DND-41 (cell line): Measurements from ENCODE around the gene DCAKD.

Source experiments
- ATAC-seq: fragments of 200-7000 bp; cut with Tn5 transposase; 3 replicates; pipeline ENCODE4 v1.9.1; 2021; ENCODE audit warnings: low read depth; ENCODE audit not compliant: insufficient read depth
- DNase-seq: peaks from one replicate; pipeline ENCODE4 v3.0.0-alpha.2; 2020
- H2AFZ ChIP-seq: 2 replicates; pipeline ENCODE4 v1.6.0; 2012; ENCODE audit warnings: low read depth, low read length
- H3K27ac ChIP-seq: 2 replicates; pipeline ENCODE4 v1.5.1; 2012; ENCODE audit warnings: low read length, inconsistent platforms
- H3K27me3 ChIP-seq: fragments of 200-600 bp; sonication (generic); 2 replicates; pipeline ENCODE4 v1.6.0; 2012; ENCODE audit warnings: low read length, mild to moderate bottlenecking, inconsistent platforms; ENCODE audit not compliant: insufficient read depth, poor library complexity
- H3K36me3 ChIP-seq: 2 replicates; pipeline ENCODE4 v1.5.1; 2012; ENCODE audit warnings: low read length, inconsistent platforms; ENCODE audit not compliant: insufficient read depth
- H3K4me1 ChIP-seq: 2 replicates; pipeline ENCODE4 v1.5.1; 2012; ENCODE audit warnings: mild to moderate bottlenecking, low read length; ENCODE audit not compliant: insufficient read depth
- H3K4me2 ChIP-seq: 2 replicates; pipeline ENCODE4 v1.6.0; 2012; ENCODE audit warnings: mild to moderate bottlenecking, moderate library complexity, low read length, inconsistent platforms; ENCODE audit not compliant: insufficient read depth
- H3K4me3 ChIP-seq, 2 experiments: fragments of 200-600 bp in 1 of 2; shearing (Covaris generic) in 1 of 2; 2 replicates each; pipeline ENCODE4 v1.5.1; 2012 to 2016; ENCODE audit warnings: inconsistent platforms in 2 of 2, low read length in 2 of 2, mild to moderate bottlenecking in 2 of 2, low read depth in 1 of 2, moderate library complexity in 1 of 2
- H3K79me2 ChIP-seq: 2 replicates; pipeline ENCODE4 v1.6.0; 2012; ENCODE audit warnings: low read length, inconsistent platforms; ENCODE audit not compliant: insufficient read depth
- H3K9ac ChIP-seq: 2 replicates; pipeline ENCODE4 v1.6.0; 2012; ENCODE audit warnings: low read depth, mild to moderate bottlenecking, inconsistent platforms, low read length, moderate library complexity
- H3K9me3 ChIP-seq: 2 replicates; pipeline ENCODE4 v1.5.1; 2012; ENCODE audit warnings: low read length, moderate library complexity, mild to moderate bottlenecking, inconsistent platforms; ENCODE audit not compliant: insufficient read depth, severe bottlenecking
- H4K20me1 ChIP-seq: 2 replicates; pipeline ENCODE4 v1.6.0; 2012; ENCODE audit warnings: low read length; ENCODE audit not compliant: insufficient read depth
- EZH2 ChIP-seq: IDR thresholded peaks from 3 replicates; pipeline ENCODE4 v1.6.1; 2012; ENCODE audit warnings: borderline replicate concordance, low read depth, mild to moderate bottlenecking, moderate library complexity, low read length, inconsistent platforms; ENCODE audit not compliant: severe bottlenecking
- TF ChIP-seq, protein P1 (sequence below): IDR thresholded peaks from 2 replicates; pipeline ENCODE4 v1.5.1; 2012; ENCODE audit warnings: borderline replicate concordance, low read length, moderate library complexity, mild to moderate bottlenecking; ENCODE audit not compliant: poor library complexity, severe bottlenecking; ENCODE audit errors: extremely low read depth

The DCAKD gene

DNA sequence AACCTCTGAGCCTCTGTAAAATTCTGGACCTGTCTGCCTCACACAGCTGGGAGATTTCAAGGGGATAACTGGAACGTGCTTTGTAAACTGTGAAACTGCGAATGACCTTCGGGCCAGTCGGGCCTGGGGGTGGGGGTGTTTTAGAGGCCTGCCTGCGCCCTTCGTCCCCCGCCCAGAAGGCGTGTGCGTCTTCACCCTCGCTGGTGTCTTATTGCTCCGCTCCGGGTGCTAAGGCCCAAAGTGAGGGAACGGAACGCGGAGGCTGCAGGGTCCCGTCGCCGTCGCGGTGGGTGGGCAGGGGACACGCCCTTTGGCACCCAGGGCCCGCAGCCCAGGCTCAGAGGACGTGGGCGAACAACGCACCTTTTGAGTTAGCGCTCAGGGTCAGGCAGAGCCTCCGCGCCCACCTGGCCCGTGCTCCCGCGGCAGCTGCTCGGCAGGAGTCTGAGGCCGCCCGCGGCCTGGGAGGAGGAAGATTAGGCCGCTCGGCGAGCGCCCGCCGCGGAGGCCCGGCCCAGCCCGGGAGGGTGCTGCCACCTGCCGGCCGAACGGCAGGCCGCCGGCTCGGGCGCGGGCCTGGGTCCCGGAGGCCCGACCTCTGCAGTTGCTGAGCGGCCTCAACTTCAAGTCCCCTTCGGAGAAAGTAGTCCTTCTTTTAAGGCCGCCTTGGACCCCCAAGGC, 29.7 kb downstream of the DCAKD start:
- 0 out of 2 replicates have a peak overlapping the region, but pooled peaks have one; percentile 15 for H2AFZ ChIP-seq
- TF ChIP-seq EZH2, result no peak
- TF ChIP-seq, protein P1, sequence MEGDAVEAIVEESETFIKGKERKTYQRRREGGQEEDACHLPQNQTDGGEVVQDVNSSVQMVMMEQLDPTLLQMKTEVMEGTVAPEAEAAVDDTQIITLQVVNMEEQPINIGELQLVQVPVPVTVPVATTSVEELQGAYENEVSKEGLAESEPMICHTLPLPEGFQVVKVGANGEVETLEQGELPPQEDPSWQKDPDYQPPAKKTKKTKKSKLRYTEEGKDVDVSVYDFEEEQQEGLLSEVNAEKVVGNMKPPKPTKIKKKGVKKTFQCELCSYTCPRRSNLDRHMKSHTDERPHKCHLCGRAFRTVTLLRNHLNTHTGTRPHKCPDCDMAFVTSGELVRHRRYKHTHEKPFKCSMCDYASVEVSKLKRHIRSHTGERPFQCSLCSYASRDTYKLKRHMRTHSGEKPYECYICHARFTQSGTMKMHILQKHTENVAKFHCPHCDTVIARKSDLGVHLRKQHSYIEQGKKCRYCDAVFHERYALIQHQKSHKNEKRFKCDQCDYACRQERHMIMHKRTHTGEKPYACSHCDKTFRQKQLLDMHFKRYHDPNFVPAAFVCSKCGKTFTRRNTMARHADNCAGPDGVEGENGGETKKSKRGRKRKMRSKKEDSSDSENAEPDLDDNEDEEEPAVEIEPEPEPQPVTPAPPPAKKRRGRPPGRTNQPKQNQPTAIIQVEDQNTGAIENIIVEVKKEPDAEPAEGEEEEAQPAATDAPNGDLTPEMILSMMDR, result peak; percentile 81
- H3K9ac ChIP-seq, result peak overlapping the region; percentile 25; the same call in 1 of the 2 replicates
- no peak overlapping the region; a peak in 1 of 4 replicates for H3K4me3 ChIP-seq
- DNase-seq, result peak; percentile 53
- peaks cover 30% of the 10 kb centered on the region for H3K36me3 ChIP-seq
- peak; percentile 65 for ATAC-seq
- 0 out of 2 replicates have a peak, but pooled peaks cover 6% of the 10 kb centered on the region for H4K20me1 ChIP-seq
- peaks cover 5% of the 10 kb centered on the region for H3K27me3 ChIP-seq
- H3K9me3 ChIP-seq, result no peaks in the 10 kb centered on the region
- H3K4me2 ChIP-seq, result peak overlapping the region; percentile 52
- H3K4me1 ChIP-seq, result peaks cover 29% of the 10 kb centered on the region
- H3K27ac ChIP-seq, result no peak overlapping the region
- no peaks in the 10 kb centered on the region for H3K79me2 ChIP-seq

DNA sequence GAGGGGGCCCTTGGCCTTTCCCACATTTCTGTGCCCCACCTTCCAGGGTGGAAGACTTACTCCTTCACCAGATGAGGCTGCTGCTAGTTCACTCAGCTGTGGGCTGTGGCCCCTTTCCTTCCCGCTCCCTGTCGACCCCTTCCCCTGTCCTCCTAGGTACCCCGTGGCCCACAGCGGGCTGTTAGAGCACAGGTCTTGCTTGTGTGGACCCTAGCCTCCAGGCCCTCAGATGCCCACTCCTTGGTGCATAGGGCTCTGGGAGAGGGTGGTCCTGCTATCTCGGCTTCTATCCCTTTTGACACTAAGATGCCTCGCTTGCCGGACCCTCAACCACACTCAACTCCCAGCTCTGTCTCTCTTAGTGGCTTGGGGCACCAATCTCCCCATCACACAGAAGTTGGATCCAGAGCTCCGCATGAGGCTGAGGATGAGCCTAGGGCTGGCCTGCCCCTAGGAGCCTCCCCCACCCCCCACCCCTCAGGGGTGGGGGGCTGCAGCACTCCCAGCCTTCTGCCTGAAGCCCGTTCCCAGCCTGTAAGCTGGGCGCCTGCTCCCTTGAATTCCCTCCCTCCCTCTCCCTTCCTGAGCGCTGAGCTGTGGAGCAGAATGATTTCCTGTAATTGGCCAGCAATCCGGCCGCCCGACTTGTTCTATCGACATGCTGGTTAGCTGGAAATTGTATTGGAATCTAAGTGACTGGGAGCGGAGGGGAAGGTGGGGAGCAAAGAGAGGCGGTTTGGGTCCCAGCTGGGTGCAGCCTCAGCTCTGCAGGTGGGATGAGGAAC, 30.9 kb downstream of the DCAKD start:
- no peak overlapping the region for H2AFZ ChIP-seq
- no peak overlapping the region for H3K27ac ChIP-seq
- no peak overlapping the region for H3K9ac ChIP-seq
- peaks cover 5% of the 10 kb centered on the region for H3K27me3 ChIP-seq
- H3K4me2 ChIP-seq, result 0 out of 2 replicates have a peak overlapping the region, but pooled peaks have one; percentile 92
- H4K20me1 ChIP-seq, result 0 out of 2 replicates have a peak, but pooled peaks cover 6% of the 10 kb centered on the region
- peaks cover 29% of the 10 kb centered on the region for H3K4me1 ChIP-seq
- ATAC-seq (no peak), DNase-seq (no peak)
- TF ChIP-seq EZH2, result no peak
- TF ChIP-seq, protein P1, result no peak
- H3K9me3 ChIP-seq, result no peaks in the 10 kb centered on the region
- H3K79me2 ChIP-seq, result no peaks in the 10 kb centered on the region
- peaks cover 26% of the 10 kb centered on the region for H3K36me3 ChIP-seq
- no peak overlapping the region for H3K4me3 ChIP-seq

DNA sequence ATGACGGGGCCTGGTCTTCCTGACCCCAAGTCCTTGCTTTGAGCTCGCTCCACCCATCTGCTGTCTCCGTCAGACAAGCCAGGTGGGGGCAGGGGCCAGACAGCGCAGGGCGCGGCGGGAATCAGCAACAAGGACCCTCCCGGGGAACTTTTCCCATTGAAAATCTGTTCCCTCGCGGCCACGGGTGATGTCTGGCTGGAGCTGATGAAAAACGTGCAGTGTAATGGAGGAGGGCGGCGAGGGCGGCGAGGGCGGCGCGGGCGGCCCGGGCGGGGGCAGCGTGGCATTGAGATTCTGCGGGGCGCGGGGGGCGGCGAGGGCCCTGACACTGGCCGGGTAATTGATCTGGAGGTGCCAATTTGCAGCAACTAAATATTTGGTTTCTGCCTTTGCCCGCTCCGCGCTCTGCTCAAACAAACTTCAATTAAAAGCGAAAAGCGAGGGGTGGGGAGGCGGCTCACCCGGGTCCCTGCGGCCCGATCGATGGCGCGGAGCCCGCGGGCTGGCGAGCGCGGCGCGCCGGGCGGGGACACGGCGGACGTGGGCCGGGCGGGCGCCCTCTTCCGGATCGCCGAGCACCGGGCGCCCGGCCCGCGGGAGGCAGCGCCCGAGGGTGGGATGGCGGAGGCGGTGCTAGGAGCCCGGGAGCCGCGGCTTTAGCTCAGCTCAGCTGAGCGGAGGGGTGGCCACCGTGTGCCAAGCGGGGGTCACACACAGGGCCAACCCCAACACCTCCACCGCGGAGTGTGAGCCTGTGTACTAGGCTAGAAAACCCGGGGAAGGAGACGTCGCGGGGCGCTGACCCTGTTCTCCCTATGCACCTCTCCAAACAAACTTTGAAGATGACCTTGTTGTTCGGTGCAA, 32.4 kb downstream of the DCAKD start:
- Histone ChIP-seq H2AFZ (peak overlapping the region; percentile 90), H3K4me3 (peak overlapping the region; percentile 21 to 57; a peak in 3 of 4 replicates), H3K9ac (peak overlapping the region; percentile 64), H3K4me2 (peak overlapping the region; percentile 92), H3K9me3 (no peaks in the 10 kb centered on the region), H3K27ac (peak overlapping the region; percentile 42; the same call in 1 of the 2 replicates), H3K4me1 (peaks cover 29% of the 10 kb centered on the region), H3K27me3 (peaks cover 5% of the 10 kb centered on the region), H3K36me3 (peaks cover 19% of the 10 kb centered on the region), H3K79me2 (no peaks in the 10 kb centered on the region), H4K20me1 (0 out of 2 replicates have a peak, but pooled peaks cover 6% of the 10 kb centered on the region)
- DNase-seq, result peak; percentile 52
- TF ChIP-seq, protein P1, result peak; percentile 66
- TF ChIP-seq EZH2, result peak; percentile 31
- ATAC-seq, result peak; percentile 77
